Measurements from ENCODE around the gene FBXL7.

Gene FBXL7

GRCh38 chr5:15637345-15637744 is 137.4 kb downstream of the FBXL7 start:
- no peak for DNase-seq (ENCODE audit: extremely low read depth, insufficient read length)
- Histone ChIP-seq H3K36me3 (ENCODE audit: control insufficient read depth, insufficient read depth, low read length) (no peaks in the 10 kb centered on the region), H3K27me3 (replicated peaks; ENCODE audit: control insufficient read depth, insufficient read depth, low read length) (no peaks in the 10 kb centered on the region), H3K4me3 (replicated peaks; ENCODE audit: low read depth, low read length) (no peak overlapping the region)
- no peak for TF ChIP-seq CTCF (IDR thresholded peaks at IDR 0.05; ENCODE audit: insufficient read depth, low read length, poor library complexity, severe bottlenecking)

- no peak for TF ChIP-seq CTCF (IDR thresholded peaks at IDR 0.05; ENCODE audit: insufficient read depth, low read length, poor library complexity, severe bottlenecking)
- Histone ChIP-seq H3K4me3 (replicated peaks; ENCODE audit: low read depth, low read length) (no peak overlapping the region), H3K36me3 (ENCODE audit: control insufficient read depth, insufficient read depth, low read length) (no peaks in the 10 kb centered on the region), H3K27me3 (replicated peaks; ENCODE audit: control insufficient read depth, insufficient read depth, low read length) (no peaks in the 10 kb centered on the region)
- no peak for DNase-seq (ENCODE audit: extremely low read depth, insufficient read length)
These were observed 137.9 kb downstream of the FBXL7 start for GRCh38 chr5:15637886-15638285.

- Histone ChIP-seq H3K36me3 (ENCODE audit: control insufficient read depth, insufficient read depth, low read length) (no peaks in the 10 kb centered on the region), H3K27me3 (replicated peaks; ENCODE audit: control insufficient read depth, insufficient read depth, low read length) (no peaks in the 10 kb centered on the region), H3K4me3 (replicated peaks; ENCODE audit: low read depth, low read length) (no peak overlapping the region)
- TF ChIP-seq CTCF (IDR thresholded peaks at IDR 0.05; ENCODE audit: insufficient read depth, low read length, poor library complexity, severe bottlenecking) = no peak
- DNase-seq (ENCODE audit: extremely low read depth, insufficient read length) = no peak
These were observed 138.3 kb downstream of the FBXL7 start for GRCh38 chr5:15638296-15638695.

- H3K36me3 ChIP-seq (ENCODE audit: control insufficient read depth, insufficient read depth, low read length) = no peaks in the 10 kb centered on the region
- no peak for TF ChIP-seq CTCF (IDR thresholded peaks at IDR 0.05; ENCODE audit: insufficient read depth, low read length, poor library complexity, severe bottlenecking)
- H3K4me3 ChIP-seq (replicated peaks; ENCODE audit: low read depth, low read length) = no peak overlapping the region
- DNase-seq (ENCODE audit: extremely low read depth, insufficient read length) = no peak
- H3K27me3 ChIP-seq (replicated peaks; ENCODE audit: control insufficient read depth, insufficient read depth, low read length) = no peaks in the 10 kb centered on the region
These were observed 139.3 kb downstream of the FBXL7 start for GRCh38 chr5:15639288-15639687.

- no peak overlapping the region for H3K4me3 ChIP-seq (replicated peaks; ENCODE audit: low read depth, low read length)
- no peak for DNase-seq (ENCODE audit: extremely low read depth, insufficient read length)
- no peak for TF ChIP-seq CTCF (IDR thresholded peaks at IDR 0.05; ENCODE audit: insufficient read depth, low read length, poor library complexity, severe bottlenecking)
- no peaks in the 10 kb centered on the region for H3K36me3 ChIP-seq (ENCODE audit: control insufficient read depth, insufficient read depth, low read length)
- no peaks in the 10 kb centered on the region for H3K27me3 ChIP-seq (replicated peaks; ENCODE audit: control insufficient read depth, insufficient read depth, low read length)
These were observed 140.1 kb downstream of the FBXL7 start for GRCh38 chr5:15640116-15640515.

GRCh38 chr5:15643731-15644130 is 143.8 kb downstream of the FBXL7 start:
- DNase-seq (ENCODE audit: extremely low read depth, insufficient read length) = no peak
- no peak for TF ChIP-seq CTCF (IDR thresholded peaks at IDR 0.05; ENCODE audit: insufficient read depth, low read length, poor library complexity, severe bottlenecking)
- Histone ChIP-seq H3K27me3 (replicated peaks; ENCODE audit: control insufficient read depth, insufficient read depth, low read length) (no peaks in the 10 kb centered on the region), H3K36me3 (ENCODE audit: control insufficient read depth, insufficient read depth, low read length) (no peaks in the 10 kb centered on the region), H3K4me3 (replicated peaks; ENCODE audit: low read depth, low read length) (no peak overlapping the region)
